ENCODE data around the gene LMAN1L.

- TF ChIP-seq, protein P1, sequence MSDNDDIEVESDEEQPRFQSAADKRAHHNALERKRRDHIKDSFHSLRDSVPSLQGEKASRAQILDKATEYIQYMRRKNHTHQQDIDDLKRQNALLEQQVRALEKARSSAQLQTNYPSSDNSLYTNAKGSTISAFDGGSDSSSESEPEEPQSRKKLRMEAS (CRISPR knock-in tag; IDR thresholded peaks at IDR 0.05) = no peak
- TF ChIP-seq NR3C1 (CRISPR knock-in tag; conservative IDR thresholded peaks at IDR 0.05; ENCODE audit: low read depth) = no peak
Observed at GRCh38 chr15:74856537-74856936, 43.9 kb downstream of the LMAN1L start.
